ENCODE measurements around the gene ARFGAP3.

GRCh38 chr22:42901790-42902508 lies 44.9 kb upstream of the ARFGAP3 start:
- TF ChIP-seq, protein P1, sequence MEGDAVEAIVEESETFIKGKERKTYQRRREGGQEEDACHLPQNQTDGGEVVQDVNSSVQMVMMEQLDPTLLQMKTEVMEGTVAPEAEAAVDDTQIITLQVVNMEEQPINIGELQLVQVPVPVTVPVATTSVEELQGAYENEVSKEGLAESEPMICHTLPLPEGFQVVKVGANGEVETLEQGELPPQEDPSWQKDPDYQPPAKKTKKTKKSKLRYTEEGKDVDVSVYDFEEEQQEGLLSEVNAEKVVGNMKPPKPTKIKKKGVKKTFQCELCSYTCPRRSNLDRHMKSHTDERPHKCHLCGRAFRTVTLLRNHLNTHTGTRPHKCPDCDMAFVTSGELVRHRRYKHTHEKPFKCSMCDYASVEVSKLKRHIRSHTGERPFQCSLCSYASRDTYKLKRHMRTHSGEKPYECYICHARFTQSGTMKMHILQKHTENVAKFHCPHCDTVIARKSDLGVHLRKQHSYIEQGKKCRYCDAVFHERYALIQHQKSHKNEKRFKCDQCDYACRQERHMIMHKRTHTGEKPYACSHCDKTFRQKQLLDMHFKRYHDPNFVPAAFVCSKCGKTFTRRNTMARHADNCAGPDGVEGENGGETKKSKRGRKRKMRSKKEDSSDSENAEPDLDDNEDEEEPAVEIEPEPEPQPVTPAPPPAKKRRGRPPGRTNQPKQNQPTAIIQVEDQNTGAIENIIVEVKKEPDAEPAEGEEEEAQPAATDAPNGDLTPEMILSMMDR (IDR thresholded peaks at IDR 0.05; ENCODE audit: poor library complexity) = no peak
- TF ChIP-seq EZH2 (IDR thresholded peaks at IDR 0.05; ENCODE audit: borderline replicate concordance) (no peak), EZH2phosphoT487 (IDR thresholded peaks at IDR 0.05; ENCODE audit: low read depth, severe bottlenecking, unreplicated experiment) (no peak)
